Keratinocyte (primary cell): ENCODE data around the gene SPOCK3. TPM values are rescaled to one million over a fixed set of nuclear protein-coding genes. Genes with fewer than 3 reads are reported as not detected.

Experiments used
- DNase-seq: peaks from one replicate; pipeline ENCODE4 v3.0.0-alpha.2; 2011; ENCODE audit warnings: low read depth, missing footprints, low spot score
- FAIRE-seq: peaks from 2 replicates; lab custom pipeline; 2011; peaks lifted over from hg19 to GRCh38; lab: Jason Lieb, UNC
- H2AFZ ChIP-seq: 2 replicates; pipeline ENCODE4 v1.6.0; 2012; ENCODE audit warnings: low read length, control low read depth, inconsistent platforms; ENCODE audit not compliant: control insufficient read depth
- H3K27ac ChIP-seq: 2 replicates; pipeline ENCODE4 v1.5.1; 2011; ENCODE audit warnings: low read length; ENCODE audit not compliant: control insufficient read depth, insufficient read depth
- H3K27me3 ChIP-seq: 3 replicates; pipeline ENCODE4 v1.6.0; 2011; ENCODE audit warnings: low read length; ENCODE audit not compliant: control insufficient read depth, insufficient read depth; ENCODE audit errors: extremely low read depth
- H3K36me3 ChIP-seq, 2 experiments: 2 replicates in 1 of 2; 3 replicates in 1 of 2; pipeline ENCODE4 v1.5.1; 2011; ENCODE audit warnings: low read length in 2 of 2, mild to moderate bottlenecking in 1 of 2; ENCODE audit not compliant: control insufficient read depth in 2 of 2, insufficient read depth in 2 of 2; ENCODE audit errors: extremely low read depth in 1 of 2
- H3K4me1 ChIP-seq: 3 replicates; pipeline ENCODE4 v1.5.1; 2011; ENCODE audit warnings: low read length; ENCODE audit not compliant: control insufficient read depth, insufficient read depth; ENCODE audit errors: extremely low read depth
- H3K4me2 ChIP-seq: 3 replicates; pipeline ENCODE4 v1.6.0; 2011; ENCODE audit warnings: low read depth, low read length; ENCODE audit not compliant: control insufficient read depth, insufficient read depth; ENCODE audit errors: extremely low read depth
- H3K4me3 ChIP-seq, 3 experiments: fragments of 200-600 bp in 1 of 3; sonication (generic) in 1 of 3; 2 replicates in 2 of 3; 3 replicates in 1 of 3; pipeline ENCODE4 v1.5.1; 2011 to 2016; ENCODE audit warnings: low read length in 3 of 3, mild to moderate bottlenecking in 3 of 3, control low read depth in 2 of 3, inconsistent platforms in 1 of 3, low read depth in 1 of 3, mixed read lengths in 1 of 3, mixed run types in 1 of 3, moderate library complexity in 1 of 3; ENCODE audit not compliant: control insufficient read depth in 2 of 3, insufficient read depth in 2 of 3; ENCODE audit errors: extremely low read depth in 1 of 3
- H3K79me2 ChIP-seq: 2 replicates; pipeline ENCODE4 v1.6.0; 2012; ENCODE audit warnings: low read length; ENCODE audit not compliant: control insufficient read depth, insufficient read depth
- H3K9ac ChIP-seq: 3 replicates; pipeline ENCODE4 v1.6.0; 2011; ENCODE audit warnings: low read length; ENCODE audit not compliant: control insufficient read depth, insufficient read depth; ENCODE audit errors: extremely low read depth
- H3K9me1 ChIP-seq: 3 replicates; pipeline ENCODE4 v1.6.0; 2011; ENCODE audit warnings: low read length; ENCODE audit not compliant: control insufficient read depth, insufficient read depth; ENCODE audit errors: extremely low read depth
- H3K9me3 ChIP-seq: 2 replicates; pipeline ENCODE4 v1.5.1; 2012; ENCODE audit warnings: low read depth, low read length; ENCODE audit not compliant: control insufficient read depth
- H4K20me1 ChIP-seq: 3 replicates; pipeline ENCODE4 v1.6.0; 2011; ENCODE audit warnings: low read length; ENCODE audit not compliant: control insufficient read depth, insufficient read depth; ENCODE audit errors: extremely low read depth
- EZH2 ChIP-seq: IDR thresholded peaks from one replicate; pipeline ENCODE4 v1.6.1; 2012; ENCODE audit warnings: inconsistent platforms, mild to moderate bottlenecking, low read length, moderate library complexity
- dilution Hi-C: fragments of 300-500 bp; cut with MboI; formaldehyde crosslinking; loops from one replicate; pipeline ENCODE4 v1.7.0; 2020; ENCODE audit warnings: low sequenced_read_pairs; ENCODE audit not compliant: extremely low pct_ligation_motif_present
- polyA plus RNA-seq, 5 experiments: library from polyadenylated mRNA; depleted of rRNA in 3 of 5; stranded (reverse) in 3 of 5; stranded (forward) in 1 of 5; unstranded in 1 of 5; fragments of >200 nt; gene quantifications; 1 replicate in 1 of 5; 2 replicates in 3 of 5; 3 replicates in 1 of 5; pipeline versions ENCODE4 v1.2.1 to v1.2.3, GENCODE V29; 2011 to 2012; ENCODE audit warnings: missing spikeins in 2 of 5, low read depth in 1 of 5, low replicate concordance in 1 of 5
- TF ChIP-seq, protein P1 (sequence below), 3 experiments: IDR thresholded peaks in 1 of 3; conservative IDR thresholded peaks in 1 of 3; optimal IDR thresholded peaks in 1 of 3; 2 replicates in 2 of 3; 3 replicates in 1 of 3; pipeline versions ENCODE3 to v1.5.1; 2011; ENCODE audit warnings: low read length in 3 of 3, mild to moderate bottlenecking in 3 of 3, moderate library complexity in 2 of 3, control low read depth in 1 of 3, inconsistent platforms in 1 of 3; ENCODE audit not compliant: insufficient read depth in 2 of 3; ENCODE audit errors: extremely low read depth in 1 of 3

The SPOCK3 gene
- polyA plus RNA-seq, 1 donor (not counting 4 experiments of a cell fraction or from before 2014, with no cell fraction given): not detected

DNA sequence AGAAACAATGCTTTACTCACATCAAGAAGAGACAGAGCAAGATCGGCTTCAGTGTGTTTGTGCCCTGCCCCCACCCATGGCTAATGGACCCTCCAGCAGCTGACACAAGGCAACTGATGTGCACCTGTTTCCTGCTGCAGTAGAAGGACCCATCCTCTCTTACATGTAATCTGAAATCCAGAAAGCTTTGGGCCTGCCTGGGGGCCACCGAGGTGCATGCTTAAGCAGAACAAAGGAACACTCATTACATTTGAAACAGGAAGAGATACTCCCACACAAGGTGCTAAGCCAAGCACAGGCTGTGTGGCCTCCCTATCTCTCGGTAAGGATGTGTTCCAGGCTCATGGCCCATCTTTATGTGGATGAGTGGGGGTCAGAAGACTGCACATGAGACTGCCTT lies 338.0 kb downstream of the SPOCK3 start:
- Histone ChIP-seq H3K27ac (no peak overlapping the region), H3K79me2 (no peaks in the 10 kb centered on the region), H3K4me2 (no peak overlapping the region), H3K27me3 (no peaks in the 10 kb centered on the region), H3K9me1 (no peaks in the 10 kb centered on the region), H3K36me3 (no peaks in the 10 kb centered on the region), H4K20me1 (no peaks in the 10 kb centered on the region), H3K9me3 (no peaks in the 10 kb centered on the region), H3K9ac (no peak overlapping the region), H3K4me1 (no peaks in the 10 kb centered on the region), H2AFZ (no peak overlapping the region), H3K4me3 (no peak overlapping the region)
- dilution Hi-C loops: no loop called here
- TF ChIP-seq, protein P1, sequence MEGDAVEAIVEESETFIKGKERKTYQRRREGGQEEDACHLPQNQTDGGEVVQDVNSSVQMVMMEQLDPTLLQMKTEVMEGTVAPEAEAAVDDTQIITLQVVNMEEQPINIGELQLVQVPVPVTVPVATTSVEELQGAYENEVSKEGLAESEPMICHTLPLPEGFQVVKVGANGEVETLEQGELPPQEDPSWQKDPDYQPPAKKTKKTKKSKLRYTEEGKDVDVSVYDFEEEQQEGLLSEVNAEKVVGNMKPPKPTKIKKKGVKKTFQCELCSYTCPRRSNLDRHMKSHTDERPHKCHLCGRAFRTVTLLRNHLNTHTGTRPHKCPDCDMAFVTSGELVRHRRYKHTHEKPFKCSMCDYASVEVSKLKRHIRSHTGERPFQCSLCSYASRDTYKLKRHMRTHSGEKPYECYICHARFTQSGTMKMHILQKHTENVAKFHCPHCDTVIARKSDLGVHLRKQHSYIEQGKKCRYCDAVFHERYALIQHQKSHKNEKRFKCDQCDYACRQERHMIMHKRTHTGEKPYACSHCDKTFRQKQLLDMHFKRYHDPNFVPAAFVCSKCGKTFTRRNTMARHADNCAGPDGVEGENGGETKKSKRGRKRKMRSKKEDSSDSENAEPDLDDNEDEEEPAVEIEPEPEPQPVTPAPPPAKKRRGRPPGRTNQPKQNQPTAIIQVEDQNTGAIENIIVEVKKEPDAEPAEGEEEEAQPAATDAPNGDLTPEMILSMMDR (optimal IDR thresholded peaks at IDR 0.05 in 1 of 3, IDR thresholded peaks at IDR 0.05 in 1 of 3, conservative IDR thresholded peaks at IDR 0.05 in 1 of 3; ENCODE audit: extremely low read depth in 1 of 3, insufficient read depth in 2 of 3, low read length in 3 of 3): no peak
- no peak for TF ChIP-seq EZH2
- no peak for FAIRE-seq
- no peak for DNase-seq

DNA sequence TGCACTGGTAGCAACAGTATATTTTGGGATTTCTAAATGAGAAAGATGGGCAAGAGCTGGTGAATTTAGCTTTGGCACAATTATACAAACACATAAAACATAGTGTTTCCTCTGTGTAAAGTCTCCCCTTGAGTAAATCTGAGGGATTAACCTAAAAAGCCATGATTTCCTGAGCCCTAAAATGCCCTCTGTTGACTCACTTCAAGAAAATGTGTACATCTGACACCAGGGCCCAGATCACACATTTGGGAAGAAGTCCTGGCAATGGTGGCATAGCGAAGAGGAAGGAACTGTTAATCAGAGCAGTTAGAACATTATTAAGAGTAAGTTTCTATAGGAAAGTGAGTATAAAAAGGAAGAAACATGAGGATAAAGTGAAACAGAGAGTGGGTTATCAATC lies 338.5 kb downstream of the SPOCK3 start:
- FAIRE-seq (no peak), DNase-seq (no peak)
- H3K36me3 ChIP-seq: no peaks in the 10 kb centered on the region
- H4K20me1 ChIP-seq: no peaks in the 10 kb centered on the region
- H3K27ac ChIP-seq: no peak overlapping the region
- H3K27me3 ChIP-seq: no peaks in the 10 kb centered on the region
- no peaks in the 10 kb centered on the region for H3K9me1 ChIP-seq
- H3K9ac ChIP-seq: no peak overlapping the region
- dilution Hi-C loops: no loop called here
- H3K4me1 ChIP-seq: no peaks in the 10 kb centered on the region
- no peak overlapping the region for H3K4me3 ChIP-seq
- no peaks in the 10 kb centered on the region for H3K9me3 ChIP-seq
- TF ChIP-seq, protein P1 (optimal IDR thresholded peaks at IDR 0.05 in 1 of 3, IDR thresholded peaks at IDR 0.05 in 1 of 3, conservative IDR thresholded peaks at IDR 0.05 in 1 of 3; ENCODE audit: extremely low read depth in 1 of 3, insufficient read depth in 2 of 3, low read length in 3 of 3): no peak
- no peak for TF ChIP-seq EZH2
- H3K79me2 ChIP-seq: no peaks in the 10 kb centered on the region
- no peak overlapping the region for H2AFZ ChIP-seq
- H3K4me2 ChIP-seq: no peak overlapping the region
